Ascending aorta (tissue), 2 donors: ENCODE measurements around the gene RNASE8. TPM values are rescaled to one million over a fixed set of nuclear protein-coding genes. Genes with fewer than 3 reads are reported as not detected.

Experiments used
- DNase-seq, 2 donors: peaks; one replicate each; pipeline ENCODE4 v3.0.0-alpha.2; 2019; ENCODE audit warnings: low spot score in 2 of 2
- H3K27ac ChIP-seq, 2 donors: fragments of 200-600 bp; sonication (generic); one replicate each; pipeline ENCODE4 v1.5.1; 2016 to 2017; ENCODE audit warnings: mild to moderate bottlenecking in 1 of 2
- H3K27me3 ChIP-seq: fragments of 200-600 bp; sonication (generic); one replicate; pipeline ENCODE4 v1.5.1; 2017
- H3K36me3 ChIP-seq, 2 donors: fragments of 200-600 bp; sonication (generic); one replicate each; pipeline ENCODE4 v1.5.1; 2016
- H3K4me1 ChIP-seq, 2 donors: fragments of 200-600 bp; sonication (generic); one replicate each; pipeline ENCODE4 v1.5.1; 2016 to 2017; ENCODE audit warnings: mild to moderate bottlenecking in 1 of 2
- H3K4me3 ChIP-seq, 2 donors: fragments of 200-600 bp; sonication (generic); one replicate each; pipeline ENCODE4 v1.5.1; 2016 to 2017; ENCODE audit warnings: mild to moderate bottlenecking in 1 of 2
- H3K9me3 ChIP-seq, 2 donors: fragments of 200-600 bp; sonication (generic); one replicate each; pipeline ENCODE4 v1.5.1; 2016
- CTCF ChIP-seq, 3 experiments: fragments of 200-600 bp in 2 of 3; fragments of 450-650 bp in 1 of 3; sonication (generic) in 2 of 3; IDR thresholded peaks; one replicate each; pipeline ENCODE4 v1.5.1; 2016 to 2019; ENCODE audit warnings: antibody characterized with exemption in 3 of 3, mild to moderate bottlenecking in 1 of 3, moderate library complexity in 1 of 3
- intact Hi-C: fragments of 100-400 bp; cut with DNase I; formaldehyde crosslinking; loops from one replicate; pipeline ENCODE4 v1.15.1; 2023
- total RNA-seq: library from RNA; depleted of rRNA; stranded (reverse); fragments of >200 nt; gene quantifications from one replicate; pipeline ENCODE4 v1.1.0, GENCODE V29; 2016

Gene RNASE8
- total RNA-seq, 1 donor from 2014 or later: not detected

GRCh38 chr14:21032326-21033132 lies 25.1 kb upstream of the RNASE8 start:
- DNase-seq: no peak
- no peaks in the 10 kb centered on the region for H3K36me3 ChIP-seq
- no peaks in the 10 kb centered on the region for H3K27me3 ChIP-seq
- no peaks in the 10 kb centered on the region for H3K4me1 ChIP-seq
- intact Hi-C loops: no loop called here
- no peak overlapping the region for H3K4me3 ChIP-seq
- H3K27ac ChIP-seq: no peak overlapping the region
- TF ChIP-seq CTCF (IDR thresholded peaks at IDR 0.05): no peak
- no peaks in the 10 kb centered on the region for H3K9me3 ChIP-seq

- H3K9me3 ChIP-seq: no peaks in the 10 kb centered on the region
- intact Hi-C loops: no loop called here
- H3K27ac ChIP-seq: no peak overlapping the region
- H3K36me3 ChIP-seq: no peaks in the 10 kb centered on the region
- TF ChIP-seq CTCF (IDR thresholded peaks at IDR 0.05): no peak
- no peaks in the 10 kb centered on the region for H3K4me1 ChIP-seq
- H3K4me3 ChIP-seq: no peak overlapping the region
- H3K27me3 ChIP-seq: no peaks in the 10 kb centered on the region
- no peak for DNase-seq
Measured at GRCh38 chr14:21033133-21033698, 24.4 kb upstream of the RNASE8 start.

- TF ChIP-seq CTCF (IDR thresholded peaks at IDR 0.05): no peak
- Histone ChIP-seq H3K36me3 (no peaks in the 10 kb centered on the region), H3K4me1 (peaks cover 2 to 14% of the 10 kb centered on the region in 2 donors), H3K4me3 (no peak within 1 kb of the TSS), H3K9me3 (no peaks in the 10 kb centered on the region), H3K27ac (no peak within 1 kb of the TSS), H3K27me3 (no peaks in the 10 kb centered on the region)
- intact Hi-C loops: no loop called here
- DNase-seq: no peak
Measured at GRCh38 chr14:21034707-21035106, 22.9 kb upstream of the RNASE8 start, which contains the start of gene RNASE13. TSS of gene RNASE13 (minus strand) at chr14:21034807. CDS start at chr14:21034288, 519 bp downstream.

- no peak overlapping the region for H3K27ac ChIP-seq
- H3K9me3 ChIP-seq: no peaks in the 10 kb centered on the region
- no peak for TF ChIP-seq CTCF (IDR thresholded peaks at IDR 0.05)
- intact Hi-C loops: no loop called here
- H3K27me3 ChIP-seq: no peaks in the 10 kb centered on the region
- no peaks in the 10 kb centered on the region for H3K36me3 ChIP-seq
- no peak for DNase-seq
- H3K4me1 ChIP-seq: peaks cover 5 to 16% of the 10 kb centered on the region in 2 donors
- no peak overlapping the region for H3K4me3 ChIP-seq
Measured at GRCh38 chr14:21036751-21037150, 20.9 kb upstream of the RNASE8 start.

GRCh38 chr14:21037156-21037555 lies 20.5 kb upstream of the RNASE8 start:
- H3K4me3 ChIP-seq: no peak overlapping the region
- no peaks in the 10 kb centered on the region for H3K27me3 ChIP-seq
- H3K4me1 ChIP-seq: peaks cover 5 to 16% of the 10 kb centered on the region in 2 donors
- TF ChIP-seq CTCF (IDR thresholded peaks at IDR 0.05): no peak
- H3K27ac ChIP-seq: no peak overlapping the region
- no peaks in the 10 kb centered on the region for H3K9me3 ChIP-seq
- no peaks in the 10 kb centered on the region for H3K36me3 ChIP-seq
- no peak for DNase-seq
- intact Hi-C loops: no loop called here
